BLaER1 treated with 17β-estradiol and CSF1 and Interleukin-3, amounts not matched to agents 10 nM and 100 nM (cell line): Measurements from ENCODE around the gene STK26.

Source experiments
- H3K27ac ChIP-seq, 11 experiments: shearing (Covaris generic); formaldehyde crosslinking; 2 replicates each; pipeline ENCODE4 v1.8.1; 2022
- H3K27me3 ChIP-seq, 11 experiments: shearing (Covaris generic); formaldehyde crosslinking; 2 replicates each; pipeline ENCODE4 v1.8.1; 2022
- H3K36me3 ChIP-seq, 11 experiments: shearing (Covaris generic); formaldehyde crosslinking; 2 replicates each; pipeline ENCODE4 v1.8.1; 2022
- H3K4me1 ChIP-seq, 10 experiments: shearing (Covaris generic); formaldehyde crosslinking; 2 replicates each; pipeline ENCODE4 v1.8.1; 2022
- H3K4me2 ChIP-seq, 11 experiments: shearing (Covaris generic); formaldehyde crosslinking; 2 replicates each; pipeline ENCODE4 v1.8.1; 2022
- H3K4me3 ChIP-seq, 10 experiments: shearing (Covaris generic); formaldehyde crosslinking; 2 replicates each; pipeline ENCODE4 v1.8.1; 2022
- H3K9ac ChIP-seq, 11 experiments: shearing (Covaris generic); formaldehyde crosslinking; 2 replicates each; pipeline ENCODE4 v1.8.1; 2022
- H3K9me3 ChIP-seq, 11 experiments: shearing (Covaris generic); formaldehyde crosslinking; replicated peaks in 1 of 11; 2 replicates each; pipeline ENCODE4 v1.8.1; 2022
- H4K20me1 ChIP-seq, 11 experiments: shearing (Covaris generic); formaldehyde crosslinking; 2 replicates each; pipeline ENCODE4 v1.8.1; 2022
- Cebpa-rat ChIP-seq, 11 experiments: shearing (Covaris generic); IDR thresholded peaks; 2 replicates each; pipeline ENCODE4 v1.8.1; 2022

The STK26 gene

GRCh38 chrX:132022967-132023895 is at the start of gene STK26:
Gene STK26 (plus strand): TSS chrX:132023302. CDS start chrX:132023618, 316 bp downstream.
- Histone ChIP-seq H4K20me1 (peaks cover 0 to 30% (median 7%) of the 10 kb centered on the region in 11 experiments; a peak in 10 of 22 replicates), H3K27ac (peak within 1 kb of the TSS; percentile 53 to 90 (median 87)), H3K36me3 (peaks cover 0 to 12% (median 0%) of the 10 kb centered on the region in 11 experiments; a peak in 2 of 22 replicates), H3K4me3 (peak within 1 kb of the TSS; percentile 74 to 93 (median 80)), H3K27me3 (peaks cover 90 to 100% (median 97%) of the 10 kb centered on the region in 11 experiments), H3K9ac (peak within 1 kb of the TSS; percentile 82 to 92 (median 87)), H3K9me3 (peaks cover 0 to 19% (median 10%) of the 10 kb centered on the region in 11 experiments; a peak in 12 of 22 replicates), H3K4me1 (peaks cover 0 to 22% (median 7%) of the 10 kb centered on the region in 10 experiments; a peak in 9 of 20 replicates), H3K4me2 (peak within 1 kb of the TSS; percentile 74 to 92 (median 80))
- no peak for TF ChIP-seq Cebpa-rat (IDR thresholded peaks at IDR 0.05)

GRCh38 chrX:131975851-131976250 is 47.3 kb upstream of the STK26 start:
- Histone ChIP-seq H3K4me1 (no peaks in the 10 kb centered on the region), H3K36me3 (no peaks in the 10 kb centered on the region), H3K27me3 (peaks cover 92 to 100% (median 98%) of the 10 kb centered on the region in 11 experiments), H3K9me3 (peaks cover 0 to 18% (median 0%) of the 10 kb centered on the region in 11 experiments; a peak in 1 of 22 replicates), H3K9ac (no peak overlapping the region), H4K20me1 (no peaks in the 10 kb centered on the region; a peak in 1 of 22 replicates), H3K4me2 (no peak overlapping the region), H3K27ac (no peak overlapping the region), H3K4me3 (no peak overlapping the region)
- TF ChIP-seq Cebpa-rat (IDR thresholded peaks at IDR 0.05), result no peak

- Histone ChIP-seq H4K20me1 (no peaks in the 10 kb centered on the region), H3K27ac (no peak overlapping the region), H3K4me2 (no peak overlapping the region), H3K9me3 (peaks cover 0 to 18% (median 0%) of the 10 kb centered on the region in 11 experiments; a peak in 2 of 22 replicates), H3K4me1 (no peaks in the 10 kb centered on the region), H3K4me3 (no peak overlapping the region), H3K36me3 (no peaks in the 10 kb centered on the region), H3K9ac (no peak overlapping the region), H3K27me3 (peaks cover 95 to 100% (median 98%) of the 10 kb centered on the region in 11 experiments)
- TF ChIP-seq Cebpa-rat (IDR thresholded peaks at IDR 0.05), result no peak
Measured at GRCh38 chrX:131977619-131978018, 45.5 kb upstream of the STK26 start.

GRCh38 chrX:131979116-131979515 is 44.0 kb upstream of the STK26 start:
- Histone ChIP-seq H3K9ac (no peak overlapping the region), H3K4me2 (no peak overlapping the region), H3K4me1 (no peaks in the 10 kb centered on the region), H3K27me3 (peaks cover 96 to 100% (median 98%) of the 10 kb centered on the region in 11 experiments), H3K9me3 (peaks cover 0 to 18% (median 0%) of the 10 kb centered on the region in 11 experiments; a peak in 3 of 22 replicates), H3K4me3 (no peak overlapping the region), H3K36me3 (no peaks in the 10 kb centered on the region), H4K20me1 (no peaks in the 10 kb centered on the region; a peak in 1 of 22 replicates), H3K27ac (no peak overlapping the region)
- no peak for TF ChIP-seq Cebpa-rat (IDR thresholded peaks at IDR 0.05)

- Histone ChIP-seq H4K20me1 (no peaks in the 10 kb centered on the region; a peak in 2 of 22 replicates), H3K9me3 (peaks cover 7 to 32% (median 11%) of the 10 kb centered on the region in 11 experiments; a peak in 19 of 22 replicates), H3K27ac (peak overlapping the region in 10 of 11 experiments; percentile 10 to 94 (median 88); a peak in 19 of 22 replicates), H3K36me3 (no peaks in the 10 kb centered on the region), H3K4me2 (peak overlapping the region in 10 of 11 experiments; percentile 7 to 66 (median 42); a peak in 13 of 22 replicates), H3K9ac (peak overlapping the region in 1 of 11 experiments; percentile 7; a peak in 1 of 22 replicates), H3K27me3 (peaks cover 92 to 100% (median 96%) of the 10 kb centered on the region in 11 experiments), H3K4me1 (peaks cover 19 to 36% (median 31%) of the 10 kb centered on the region in 10 experiments), H3K4me3 (no peak overlapping the region)
- no peak for TF ChIP-seq Cebpa-rat (IDR thresholded peaks at IDR 0.05)
Measured at GRCh38 chrX:131985526-131986049, 37.5 kb upstream of the STK26 start.

- H3K36me3 ChIP-seq, result no peaks in the 10 kb centered on the region
- H4K20me1 ChIP-seq, result no peaks in the 10 kb centered on the region; a peak in 2 of 22 replicates
- peaks cover 19 to 36% (median 31%) of the 10 kb centered on the region in 10 experiments for H3K4me1 ChIP-seq
- peak overlapping the region; percentile 57 to 78 (median 67) for H3K9ac ChIP-seq
- peak overlapping the region in 2 of 10 experiments; percentile 6 to 25; a peak in 2 of 20 replicates for H3K4me3 ChIP-seq
- peak overlapping the region; percentile 77 to 94 (median 88) for H3K27ac ChIP-seq
- TF ChIP-seq Cebpa-rat (IDR thresholded peaks at IDR 0.05), result no peak
- peaks cover 10 to 44% (median 20%) of the 10 kb centered on the region in 11 experiments; a peak in 19 of 22 replicates for H3K9me3 ChIP-seq
- peaks cover 82 to 98% (median 94%) of the 10 kb centered on the region in 11 experiments for H3K27me3 ChIP-seq
- peak overlapping the region; percentile 34 to 82 (median 68) for H3K4me2 ChIP-seq
Measured at GRCh38 chrX:131987252-131987651, 35.9 kb upstream of the STK26 start.

- peaks cover 19 to 36% (median 31%) of the 10 kb centered on the region in 10 experiments for H3K4me1 ChIP-seq
- peak overlapping the region in 2 of 11 experiments; percentile 75 to 76; a peak in 4 of 22 replicates for H3K9ac ChIP-seq
- H3K36me3 ChIP-seq, result no peaks in the 10 kb centered on the region
- no peak overlapping the region for H3K4me3 ChIP-seq
- peaks cover 72 to 88% (median 84%) of the 10 kb centered on the region in 11 experiments for H3K27me3 ChIP-seq
- H3K4me2 ChIP-seq, result peak overlapping the region in 9 of 11 experiments; percentile 38 to 82 (median 68); a peak in 16 of 22 replicates
- peak overlapping the region; percentile 77 to 94 (median 88); a peak in 20 of 22 replicates for H3K27ac ChIP-seq
- peaks cover 10 to 44% (median 20%) of the 10 kb centered on the region in 11 experiments; a peak in 19 of 22 replicates for H3K9me3 ChIP-seq
- no peaks in the 10 kb centered on the region; a peak in 2 of 22 replicates for H4K20me1 ChIP-seq
- TF ChIP-seq Cebpa-rat (IDR thresholded peaks at IDR 0.05), result no peak
Measured at GRCh38 chrX:131988236-131988635, 34.9 kb upstream of the STK26 start.

- H3K9me3 ChIP-seq, result no peaks in the 10 kb centered on the region
- H3K27me3 ChIP-seq, result peaks cover 69 to 91% (median 79%) of the 10 kb centered on the region in 11 experiments
- no peak overlapping the region for H3K4me3 ChIP-seq
Measured at GRCh38 chrX:132001127-132001526, 22.0 kb upstream of the STK26 start.

More at GRCh38 chrX:132001127-132001526, 22.0 kb upstream of the STK26 start:
- Histone ChIP-seq H4K20me1 (peaks cover 0 to 6% (median 0%) of the 10 kb centered on the region in 11 experiments; a peak in 1 of 22 replicates), H3K4me1 (no peaks in the 10 kb centered on the region; a peak in 1 of 20 replicates), H3K36me3 (no peaks in the 10 kb centered on the region), H3K9ac (no peak overlapping the region), H3K27ac (no peak overlapping the region), H3K4me2 (no peak overlapping the region)
- TF ChIP-seq Cebpa-rat (IDR thresholded peaks at IDR 0.05), result no peak
